ENCODE measurements around the gene DNM3. TPM values are rescaled to one million over a fixed set of nuclear protein-coding genes. Genes with fewer than 3 reads are reported as not detected.

Gene DNM3
- total and polyA plus RNA-seq, 9 of the 15 experiments (the other 6 are each of a cell fraction or from before 2014, with no cell fraction given) = 0.08 to 0.36 (median 0.22) TPM; not detected in 1

- Histone ChIP-seq H3K36me3 (ENCODE audit: control insufficient read depth, insufficient read depth, low read length) (no peaks in the 10 kb centered on the region), H3K4me1 (replicated peaks in 1 of 2; ENCODE audit: control insufficient read depth in 2 of 2, insufficient read depth in 2 of 2, low read length in 2 of 2) (no peaks in the 10 kb centered on the region), H3K27me3 (ENCODE audit: control insufficient read depth in 2 of 2, insufficient read depth in 2 of 2, low read length in 2 of 2) (no peaks in the 10 kb centered on the region), H3K9ac (ENCODE audit: insufficient read depth in 1 of 2, low read depth in 2 of 2, low read length in 2 of 2) (no peak overlapping the region), H2AFZ (ENCODE audit: low read depth, low read length) (no peak overlapping the region), H3K4me3 (no peak overlapping the region), H3K9me1 (ENCODE audit: control insufficient read depth, insufficient read depth, low read length) (no peaks in the 10 kb centered on the region), H3K79me2 (ENCODE audit: control insufficient read depth, insufficient read depth, low read length) (no peaks in the 10 kb centered on the region), H3K9me3 (replicated peaks; ENCODE audit: control insufficient read depth, insufficient read depth, low read depth, low read length) (no peaks in the 10 kb centered on the region), H4K20me1 (replicated peaks; ENCODE audit: control insufficient read depth, insufficient read depth, low read length) (no peaks in the 10 kb centered on the region), H3K4me2 (ENCODE audit: insufficient read depth, low read length) (no peak overlapping the region), H3K27ac (ENCODE audit: extremely low read depth, low read depth, low read length) (no peak overlapping the region)
- DNase-seq (ENCODE audit: extremely low read depth in 1 of 4, low spot score in 3 of 4) (no peak), FAIRE-seq (no peak), ATAC-seq (no peak)
- in situ Hi-C loops (cut with MboI) (no loop called here), intact Hi-C loops (cut with micrococcal nuclease) (loop anchor here (5.0 kb wide), 1 partner anchor 728 kb away; no protein-coding TSS in a partner anchor)
- ChIA-PET CTCF (ENCODE audit: low intra/inter-chr PET ratio) (no interaction called here), POLR2A (no interaction called here)
- TF ChIP-seq RAD51 (IDR thresholded peaks at IDR 0.05; ENCODE audit: borderline replicate concordance, low read depth) = no peak
- no peak for TF ChIP-seq HCFC1 (IDR thresholded peaks at IDR 0.05; ENCODE audit: low read depth, low read length)
- 0% methylated on average over 2 of the region's 2 CpGs for whole genome bisulfite sequencing (ENCODE audit: insufficient coverage, low coverage, missing lambda C conversion rate)
- BruUV-seq (replicated peaks) = no TSS peak
Observed at GRCh38 chr1:171999756-172000155, 158.5 kb downstream of the DNM3 start.

GRCh38 chr1:172001288-172001687, 160.0 kb downstream of the DNM3 start:
- intact Hi-C loops (cut with micrococcal nuclease) = loop anchor here (5.0 kb wide), 1 partner anchor 726 kb away; no protein-coding TSS in a partner anchor
- TF ChIP-seq IRF9 (tag; IDR thresholded peaks at IDR 0.05) = no peak
- no peak for TF ChIP-seq HOXB6 (CRISPR knock-in tag; IDR thresholded peaks at IDR 0.05; ENCODE audit: borderline replicate concordance)
- no peak for TF ChIP-seq JUND (IDR thresholded peaks at IDR 0.05; ENCODE audit: borderline replicate concordance, low read depth, low read length)
- TF ChIP-seq JUND (tag; IDR thresholded peaks at IDR 0.05; ENCODE audit: borderline replicate concordance, low read depth, low read length) = no peak
- TF ChIP-seq TRIM24 (IDR thresholded peaks at IDR 0.05) = no peak
- TF ChIP-seq DDX20 (tag; IDR thresholded peaks at IDR 0.05; ENCODE audit: low read depth) = no peak
- TF ChIP-seq PRDM10 (IDR thresholded peaks at IDR 0.05; ENCODE audit: partially characterized antibody) = no peak
- TF ChIP-seq SREBF2 (CRISPR knock-in tag; IDR thresholded peaks at IDR 0.05) = no peak
- no peak for TF ChIP-seq BACH1 (tag; IDR thresholded peaks at IDR 0.05)
- no peak for TF ChIP-seq MAZ (CRISPR knock-in tag; conservative IDR thresholded peaks at IDR 0.05 in 1 of 2, IDR thresholded peaks at IDR 0.05 in 1 of 2)

More at GRCh38 chr1:172001288-172001687, 160.0 kb downstream of the DNM3 start:
- in situ Hi-C loops (cut with MboI) = no loop called here
- DNase-seq (ENCODE audit: extremely low read depth in 1 of 4, low spot score in 3 of 4) = no peak
- POLR2A ChIA-PET = interaction anchor here (1.0 kb wide), 1 partner anchor 292 kb away, joined by 3 read pairs; no protein-coding TSS in a partner anchor
- Histone ChIP-seq H3K36me3 (ENCODE audit: control insufficient read depth, insufficient read depth, low read length) (no peaks in the 10 kb centered on the region), H4K20me1 (replicated peaks; ENCODE audit: control insufficient read depth, insufficient read depth, low read length) (no peaks in the 10 kb centered on the region), H3K27ac (ENCODE audit: extremely low read depth, low read depth, low read length) (no peak overlapping the region), H3K27me3 (ENCODE audit: control insufficient read depth in 2 of 2, insufficient read depth in 2 of 2, low read length in 2 of 2) (no peaks in the 10 kb centered on the region), H3K4me2 (ENCODE audit: insufficient read depth, low read length) (no peak overlapping the region), H2AFZ (ENCODE audit: low read depth, low read length) (no peak overlapping the region), H3K79me2 (ENCODE audit: control insufficient read depth, insufficient read depth, low read length) (no peaks in the 10 kb centered on the region), H3K9me3 (replicated peaks; ENCODE audit: control insufficient read depth, insufficient read depth, low read depth, low read length) (no peaks in the 10 kb centered on the region), H3K9ac (ENCODE audit: insufficient read depth in 1 of 2, low read depth in 2 of 2, low read length in 2 of 2) (no peak overlapping the region), H3K9me1 (ENCODE audit: control insufficient read depth, insufficient read depth, low read length) (no peaks in the 10 kb centered on the region), H3K4me1 (replicated peaks in 1 of 2; ENCODE audit: control insufficient read depth in 2 of 2, insufficient read depth in 2 of 2, low read length in 2 of 2) (no peaks in the 10 kb centered on the region), H3K4me3 (no peak overlapping the region)
- no TSS peak for BruUV-seq (replicated peaks)
- FAIRE-seq = no peak
- CTCF ChIA-PET (ENCODE audit: low intra/inter-chr PET ratio) = no interaction called here
- no peak for ATAC-seq
- WGBS (ENCODE audit: insufficient coverage, low coverage, missing lambda C conversion rate) = 2% methylated on average over 3 of the region's 3 CpGs
